HG03064 (cell line): ENCODE data around the gene SYNPO.

Experiments used
- ATAC-seq: cut with Tn5 transposase; IDR thresholded peaks from one replicate; pipeline ENCODE4 v1.9.1; 2021; ENCODE audit warnings: low read depth; ENCODE audit not compliant: unreplicated experiment

SYNPO gene

GRCh38 chr5:150639751-150640150, 709 bp upstream of the SYNPO start:
- ATAC-seq = no peak

- ATAC-seq = no peak
Observed at GRCh38 chr5:150641006-150641570, 628 bp downstream of the SYNPO start.

GRCh38 chr5:150641824-150642566, 1.5 kb downstream of the SYNPO start:
- ATAC-seq = no peak

- ATAC-seq = no peak
Observed at GRCh38 chr5:150642567-150642927, 2.1 kb downstream of the SYNPO start.

- no peak for ATAC-seq
Observed at GRCh38 chr5:150642991-150643710, 2.7 kb downstream of the SYNPO start.

- no peak for ATAC-seq
Observed at GRCh38 chr5:150644058-150644457, 3.6 kb downstream of the SYNPO start.

- ATAC-seq = no peak
Observed at GRCh38 chr5:150644514-150644913, 4.1 kb downstream of the SYNPO start.

GRCh38 chr5:150645070-150645700, 4.7 kb downstream of the SYNPO start:
- ATAC-seq = no peak

- ATAC-seq = no peak
Observed at GRCh38 chr5:150647275-150648251, 7.1 kb downstream of the SYNPO start.

- ATAC-seq = no peak
Observed at GRCh38 chr5:150648294-150649107, 8.0 kb downstream of the SYNPO start.

- no peak for ATAC-seq
Observed at GRCh38 chr5:150649108-150650020, 8.9 kb downstream of the SYNPO start.

GRCh38 chr5:150650021-150651006, 9.9 kb downstream of the SYNPO start:
- ATAC-seq = no peak

GRCh38 chr5:150651382-150651781, 10.9 kb downstream of the SYNPO start:
- no peak for ATAC-seq

- ATAC-seq = no peak
Observed at GRCh38 chr5:150651924-150652671, 11.6 kb downstream of the SYNPO start.

- ATAC-seq = no peak
Observed at GRCh38 chr5:150653145-150653761, 12.8 kb downstream of the SYNPO start.
